Measurements from ENCODE around the gene MAG.

The MAG gene

DNA sequence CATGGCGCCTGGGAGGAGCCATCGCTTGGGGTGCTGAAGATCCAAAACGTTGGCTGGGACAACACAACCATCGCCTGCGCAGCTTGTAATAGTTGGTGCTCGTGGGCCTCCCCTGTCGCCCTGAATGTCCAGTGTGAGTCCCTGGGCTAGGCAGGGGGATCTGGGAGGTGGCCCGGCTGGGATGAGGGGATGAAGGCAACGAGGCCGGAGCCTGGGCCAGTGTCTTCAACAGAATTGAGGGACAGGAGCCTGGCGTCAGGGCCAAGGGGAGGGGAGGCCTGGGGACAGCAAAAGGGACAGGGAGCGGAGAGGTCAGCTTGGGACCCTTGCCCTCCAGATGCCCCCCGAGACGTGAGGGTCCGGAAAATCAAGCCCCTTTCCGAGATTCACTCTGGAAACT lies 49.0 kb downstream of the MAG start:
- H3K9ac ChIP-seq (ENCODE audit: low read length), result no peak overlapping the region
- no peak overlapping the region for H2BK120ac ChIP-seq (ENCODE audit: insufficient read depth, low read length, poor library complexity)
- H4K91ac ChIP-seq (ENCODE audit: low read depth, low read length), result no peak overlapping the region
- no peaks in the 10 kb centered on the region for H3K27me3 ChIP-seq (ENCODE audit: insufficient read depth, low read length)
- no peak overlapping the region for H3K4ac ChIP-seq (ENCODE audit: low read depth, low read length)
- no peak overlapping the region for H2AK5ac ChIP-seq (ENCODE audit: low read length)
- H3K27ac ChIP-seq (ENCODE audit: low read depth, low read length), result no peak overlapping the region
- no peak overlapping the region for H2BK12ac ChIP-seq (ENCODE audit: low read length)
- no peak overlapping the region for H3K4me3 ChIP-seq (ENCODE audit: low read depth, low read length)
- no peaks in the 10 kb centered on the region for H3K79me1 ChIP-seq (ENCODE audit: low read length)
- H2BK5ac ChIP-seq (ENCODE audit: low read depth, low read length, poor library complexity), result no peak overlapping the region
- no peaks in the 10 kb centered on the region for H3K79me2 ChIP-seq (ENCODE audit: control insufficient read depth, insufficient read depth, low read length, poor library complexity)
- H3K36me3 ChIP-seq (ENCODE audit: control insufficient read depth in 1 of 2, insufficient read depth in 2 of 2, low read length in 2 of 2), result no peaks in the 10 kb centered on the region
- no peak overlapping the region for H3K4me2 ChIP-seq (ENCODE audit: low read length)
- H4K8ac ChIP-seq (ENCODE audit: low read depth, low read length), result no peak overlapping the region
- H3K18ac ChIP-seq (ENCODE audit: low read length), result no peak overlapping the region
- no peak overlapping the region for H4K12ac ChIP-seq (ENCODE audit: low read depth, low read length)
- no CpG with 5 or more reads among the region's 16 CpGs for WGBS (ENCODE audit: extremely low coverage, insufficient coverage, insufficient read length)
- no peak overlapping the region for H3K23ac ChIP-seq (ENCODE audit: low read length)
- H2AFZ ChIP-seq (ENCODE audit: insufficient read depth, low read length, poor library complexity), result no peak overlapping the region
- no peaks in the 10 kb centered on the region for H3K4me1 ChIP-seq (ENCODE audit: control insufficient read depth in 1 of 2, insufficient read depth in 2 of 2, low read length in 2 of 2)
- no peak for DNase-seq
- peaks cover 4% of the 10 kb centered on the region for H3K9me3 ChIP-seq (ENCODE audit: insufficient read depth, low read depth, low read length)
- no peak overlapping the region for H3K14ac ChIP-seq (ENCODE audit: low read length)

DNA sequence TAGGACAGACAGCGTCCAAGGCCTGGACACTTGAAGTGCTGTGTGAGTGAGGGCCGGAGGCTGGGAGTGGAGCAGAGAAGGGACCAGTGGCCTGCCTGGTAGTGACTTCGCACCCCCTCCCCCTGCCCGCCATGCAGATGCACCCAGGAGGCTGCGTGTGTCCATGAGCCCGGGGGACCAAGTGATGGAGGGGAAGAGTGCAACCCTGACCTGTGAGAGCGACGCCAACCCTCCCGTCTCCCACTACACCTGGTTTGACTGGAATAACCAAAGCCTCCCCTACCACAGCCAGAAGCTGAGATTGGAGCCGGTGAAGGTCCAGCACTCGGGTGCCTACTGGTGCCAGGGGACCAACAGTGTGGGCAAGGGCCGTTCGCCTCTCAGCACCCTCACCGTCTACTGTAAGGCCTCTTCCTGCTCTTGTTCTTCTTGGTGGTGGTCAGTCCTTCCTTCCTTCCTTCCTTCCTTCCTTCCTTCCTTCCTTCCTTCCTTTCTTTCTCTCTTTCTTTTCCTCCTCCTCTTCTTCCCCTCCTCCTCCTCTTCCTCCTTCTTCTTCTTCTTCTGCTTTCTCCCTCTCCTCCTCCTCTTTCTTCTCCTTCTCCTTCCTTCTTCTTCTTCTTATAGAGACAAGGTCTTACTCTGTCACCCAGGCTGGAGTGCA lies 49.7 kb downstream of the MAG start:
- H3K79me2 ChIP-seq (ENCODE audit: control insufficient read depth, insufficient read depth, low read length, poor library complexity), result no peaks in the 10 kb centered on the region
- H4K8ac ChIP-seq (ENCODE audit: low read depth, low read length), result no peak overlapping the region
- no peak overlapping the region for H3K9ac ChIP-seq (ENCODE audit: low read length)
- H2BK12ac ChIP-seq (ENCODE audit: low read length), result no peak overlapping the region
- no peak overlapping the region for H2BK5ac ChIP-seq (ENCODE audit: low read depth, low read length, poor library complexity)
- no peak overlapping the region for H3K4ac ChIP-seq (ENCODE audit: low read depth, low read length)
- H3K27ac ChIP-seq (ENCODE audit: low read depth, low read length), result no peak overlapping the region
- no peak overlapping the region for H4K91ac ChIP-seq (ENCODE audit: low read depth, low read length)
- no peak overlapping the region for H2AFZ ChIP-seq (ENCODE audit: insufficient read depth, low read length, poor library complexity)
- no peak overlapping the region for H3K18ac ChIP-seq (ENCODE audit: low read length)
- H3K4me1 ChIP-seq (ENCODE audit: control insufficient read depth in 1 of 2, insufficient read depth in 2 of 2, low read length in 2 of 2), result no peaks in the 10 kb centered on the region
- H2AK5ac ChIP-seq (ENCODE audit: low read length), result no peak overlapping the region
- no peak overlapping the region for H3K14ac ChIP-seq (ENCODE audit: low read length)
- no peak overlapping the region for H2BK120ac ChIP-seq (ENCODE audit: insufficient read depth, low read length, poor library complexity)
- DNase-seq, result no peak
- H3K27me3 ChIP-seq (ENCODE audit: insufficient read depth, low read length), result no peaks in the 10 kb centered on the region
- no peaks in the 10 kb centered on the region for H3K36me3 ChIP-seq (ENCODE audit: control insufficient read depth in 1 of 2, insufficient read depth in 2 of 2, low read length in 2 of 2)
- H3K9me3 ChIP-seq (ENCODE audit: insufficient read depth, low read depth, low read length), result peaks cover 2% of the 10 kb centered on the region
- no peak overlapping the region for H3K4me3 ChIP-seq (ENCODE audit: low read depth, low read length)
- no peak overlapping the region for H4K12ac ChIP-seq (ENCODE audit: low read depth, low read length)
- H3K79me1 ChIP-seq (ENCODE audit: low read length), result no peaks in the 10 kb centered on the region
- no peak overlapping the region for H3K23ac ChIP-seq (ENCODE audit: low read length)
- whole genome bisulfite sequencing (ENCODE audit: extremely low coverage, insufficient coverage, insufficient read length), result no CpG with 5 or more reads among the region's 14 CpGs
- no peak overlapping the region for H3K4me2 ChIP-seq (ENCODE audit: low read length)

DNA sequence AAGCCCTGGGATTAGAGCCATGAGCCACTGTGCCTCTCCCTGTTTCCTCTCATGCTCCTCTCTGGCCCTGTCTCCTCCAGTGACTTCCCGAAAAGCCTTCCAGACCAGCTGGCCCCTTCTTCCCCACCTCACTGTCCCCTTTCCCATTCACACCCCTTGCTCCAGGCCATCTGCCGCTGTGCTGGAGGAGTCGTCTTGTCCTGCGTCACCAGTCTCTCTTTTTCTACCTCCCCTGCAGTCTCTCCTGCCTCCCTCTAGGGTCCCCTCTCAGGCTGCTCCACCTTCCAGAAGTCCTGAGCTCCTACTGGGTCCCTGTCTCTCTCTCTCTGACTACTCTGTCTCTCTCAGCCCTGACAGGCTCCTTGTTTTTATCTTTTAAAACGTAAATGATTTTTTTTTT lies 50.5 kb downstream of the MAG start:
- Histone ChIP-seq H2BK5ac (ENCODE audit: low read depth, low read length, poor library complexity) (no peak overlapping the region), H4K91ac (ENCODE audit: low read depth, low read length) (no peak overlapping the region), H4K8ac (ENCODE audit: low read depth, low read length) (no peak overlapping the region), H3K23ac (ENCODE audit: low read length) (no peak overlapping the region), H3K4me1 (ENCODE audit: control insufficient read depth in 1 of 2, insufficient read depth in 2 of 2, low read length in 2 of 2) (peaks cover 0 to 4% of the 10 kb centered on the region in 2 experiments), H2BK120ac (ENCODE audit: insufficient read depth, low read length, poor library complexity) (no peak overlapping the region), H3K27me3 (ENCODE audit: insufficient read depth, low read length) (no peaks in the 10 kb centered on the region), H3K9me3 (ENCODE audit: insufficient read depth, low read depth, low read length) (peaks cover 2% of the 10 kb centered on the region), H2AFZ (ENCODE audit: insufficient read depth, low read length, poor library complexity) (no peak overlapping the region), H2AK5ac (ENCODE audit: low read length) (no peak overlapping the region), H3K4ac (ENCODE audit: low read depth, low read length) (no peak overlapping the region), H3K9ac (ENCODE audit: low read length) (no peak overlapping the region), H3K18ac (ENCODE audit: low read length) (no peak overlapping the region), H4K12ac (ENCODE audit: low read depth, low read length) (no peak overlapping the region), H3K79me2 (ENCODE audit: control insufficient read depth, insufficient read depth, low read length, poor library complexity) (no peaks in the 10 kb centered on the region), H3K4me2 (ENCODE audit: low read length) (no peak overlapping the region), H3K14ac (ENCODE audit: low read length) (no peak overlapping the region), H3K79me1 (ENCODE audit: low read length) (no peaks in the 10 kb centered on the region), H3K36me3 (ENCODE audit: control insufficient read depth in 1 of 2, insufficient read depth in 2 of 2, low read length in 2 of 2) (no peaks in the 10 kb centered on the region), H2BK12ac (ENCODE audit: low read length) (no peak overlapping the region), H3K27ac (ENCODE audit: low read depth, low read length) (no peak overlapping the region), H3K4me3 (ENCODE audit: low read depth, low read length) (no peak overlapping the region)
- no CpG with 5 or more reads among the region's 5 CpGs for WGBS (ENCODE audit: extremely low coverage, insufficient coverage, insufficient read length)
- DNase-seq, result no peak

DNA sequence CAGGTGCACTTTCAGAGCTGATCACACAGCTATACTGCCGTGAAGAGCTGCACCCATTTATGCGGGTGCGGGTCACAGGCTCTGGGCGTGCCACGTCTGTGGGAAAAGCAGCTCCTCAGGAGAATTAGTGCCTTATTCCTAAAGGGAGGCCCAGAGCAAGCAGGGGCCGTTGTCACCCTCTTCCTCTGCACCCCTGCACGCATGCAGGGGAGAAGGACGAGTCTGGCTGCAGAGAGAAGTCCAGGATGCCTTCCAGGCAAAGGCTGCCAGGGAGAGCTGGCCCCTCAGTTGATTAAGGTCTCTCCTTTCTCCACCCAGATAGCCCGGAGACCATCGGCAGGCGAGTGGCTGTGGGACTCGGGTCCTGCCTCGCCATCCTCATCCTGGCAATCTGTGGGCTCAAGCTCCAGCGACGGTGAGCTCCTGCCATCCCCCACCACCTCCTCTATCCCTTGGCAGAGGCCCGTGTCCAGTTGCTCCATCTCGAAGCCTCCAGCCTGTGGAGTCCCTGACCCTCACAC lies 52.6 kb downstream of the MAG start:
- H3K27ac ChIP-seq (ENCODE audit: low read depth, low read length), result no peak overlapping the region
- H2BK120ac ChIP-seq (ENCODE audit: insufficient read depth, low read length, poor library complexity), result no peak overlapping the region
- H3K18ac ChIP-seq (ENCODE audit: low read length), result no peak overlapping the region
- no peak overlapping the region for H4K91ac ChIP-seq (ENCODE audit: low read depth, low read length)
- H3K4me3 ChIP-seq (ENCODE audit: low read depth, low read length), result no peak overlapping the region
- no peak overlapping the region for H2AK5ac ChIP-seq (ENCODE audit: low read length)
- no peak overlapping the region for H2AFZ ChIP-seq (ENCODE audit: insufficient read depth, low read length, poor library complexity)
- DNase-seq, result peak in 1 of 2 donors; percentile 49
- H3K14ac ChIP-seq (ENCODE audit: low read length), result no peak overlapping the region
- no CpG with 5 or more reads among the region's 17 CpGs for WGBS (ENCODE audit: extremely low coverage, insufficient coverage, insufficient read length)
- H3K4me2 ChIP-seq (ENCODE audit: low read length), result no peak overlapping the region
- no peaks in the 10 kb centered on the region for H3K79me1 ChIP-seq (ENCODE audit: low read length)
- no peaks in the 10 kb centered on the region for H3K9me3 ChIP-seq (ENCODE audit: insufficient read depth, low read depth, low read length)
- H3K27me3 ChIP-seq (ENCODE audit: insufficient read depth, low read length), result no peaks in the 10 kb centered on the region
- no peaks in the 10 kb centered on the region for H3K36me3 ChIP-seq (ENCODE audit: control insufficient read depth in 1 of 2, insufficient read depth in 2 of 2, low read length in 2 of 2)
- H2BK5ac ChIP-seq (ENCODE audit: low read depth, low read length, poor library complexity), result no peak overlapping the region
- H3K4ac ChIP-seq (ENCODE audit: low read depth, low read length), result no peak overlapping the region
- no peak overlapping the region for H2BK12ac ChIP-seq (ENCODE audit: low read length)
- no peaks in the 10 kb centered on the region for H3K79me2 ChIP-seq (ENCODE audit: control insufficient read depth, insufficient read depth, low read length, poor library complexity)
- H3K4me1 ChIP-seq (ENCODE audit: control insufficient read depth in 1 of 2, insufficient read depth in 2 of 2, low read length in 2 of 2), result peaks cover 0 to 5% of the 10 kb centered on the region in 2 experiments
- no peak overlapping the region for H3K23ac ChIP-seq (ENCODE audit: low read length)
- H4K8ac ChIP-seq (ENCODE audit: low read depth, low read length), result no peak overlapping the region
- H4K12ac ChIP-seq (ENCODE audit: low read depth, low read length), result no peak overlapping the region
- H3K9ac ChIP-seq (ENCODE audit: low read length), result no peak overlapping the region
